ENCODE results near the gene CDR2.
"Not testable (repeated sequence)": the region's sequence is repeated elsewhere in the genome, so short reads cannot be mapped to it uniquely, and the experiment has no call there.

Gene CDR2

GRCh38 chr16:22302776-22303363 is 71.5 kb downstream of the CDR2 start:
- H3K36me3 ChIP-seq (ENCODE audit: insufficient read depth, low read length): peaks cover 7% of the 10 kb centered on the region; the same call in 1 of the 2 replicates
- no peaks in the 10 kb centered on the region for H3K4me1 ChIP-seq (ENCODE audit: insufficient read depth, low read length)
- H3K9me3 ChIP-seq (ENCODE audit: control insufficient read depth, insufficient read depth, low read length): no peaks in the 10 kb centered on the region

GRCh38 chr16:22301423-22301822 is 73.0 kb downstream of the CDR2 start:
- not testable (repeated sequence) for H3K36me3 ChIP-seq (ENCODE audit: insufficient read depth, low read length); H3K9ac ChIP-seq (ENCODE audit: low read depth, low read length); H3K4me1 ChIP-seq (ENCODE audit: insufficient read depth, low read length); H3K9me3 ChIP-seq (ENCODE audit: control insufficient read depth, insufficient read depth, low read length)

More at GRCh38 chr16:22302776-22303363, 71.5 kb downstream of the CDR2 start:
- H3K9ac ChIP-seq (ENCODE audit: low read depth, low read length): no peak overlapping the region

GRCh38 chr16:22300427-22301071 is 73.9 kb downstream of the CDR2 start:
- H3K9me3 ChIP-seq (ENCODE audit: control insufficient read depth, insufficient read depth, low read length): no peaks in the 10 kb centered on the region
- H3K36me3 ChIP-seq (ENCODE audit: insufficient read depth, low read length): peaks cover 6% of the 10 kb centered on the region; the same call in 1 of the 2 replicates
- H3K9ac ChIP-seq (ENCODE audit: low read depth, low read length): no peak overlapping the region
- H3K4me1 ChIP-seq (ENCODE audit: insufficient read depth, low read length): no peaks in the 10 kb centered on the region

- H3K36me3 ChIP-seq (ENCODE audit: insufficient read depth, low read length): no peaks in the 10 kb centered on the region
- H3K9me3 ChIP-seq (ENCODE audit: control insufficient read depth, insufficient read depth, low read length): no peaks in the 10 kb centered on the region
- H3K9ac ChIP-seq (ENCODE audit: low read depth, low read length): no peak overlapping the region
- H3K4me1 ChIP-seq (ENCODE audit: insufficient read depth, low read length): no peaks in the 10 kb centered on the region
Observed at GRCh38 chr16:22299036-22299435, 75.4 kb downstream of the CDR2 start.

GRCh38 chr16:22297871-22298733 is 76.3 kb downstream of the CDR2 start:
- Histone ChIP-seq H3K9me3 (ENCODE audit: control insufficient read depth, insufficient read depth, low read length) (no peaks in the 10 kb centered on the region), H3K4me1 (ENCODE audit: insufficient read depth, low read length) (no peaks in the 10 kb centered on the region), H3K9ac (ENCODE audit: low read depth, low read length) (peak overlapping the region; percentile 68), H3K36me3 (ENCODE audit: insufficient read depth, low read length) (no peaks in the 10 kb centered on the region)

GRCh38 chr16:22297114-22297870 is 77.1 kb downstream of the CDR2 start, which contains the start of gene POLR3E:
TSS of gene POLR3E (plus strand) at chr16:22297409. CDS start at chr16:22302969, 5,560 bp downstream.
- Histone ChIP-seq H3K36me3 (ENCODE audit: insufficient read depth, low read length) (no peaks in the 10 kb centered on the region), H3K9me3 (ENCODE audit: control insufficient read depth, insufficient read depth, low read length) (no peaks in the 10 kb centered on the region), H3K9ac (ENCODE audit: low read depth, low read length) (peak within 1 kb of the TSS; percentile 82), H3K4me1 (ENCODE audit: insufficient read depth, low read length) (peaks cover 4% of the 10 kb centered on the region; the same call in 1 of the 2 replicates)

- H3K36me3 ChIP-seq (ENCODE audit: insufficient read depth, low read length): no peaks in the 10 kb centered on the region
- peak overlapping the region; percentile 82 for H3K9ac ChIP-seq (ENCODE audit: low read depth, low read length)
- peaks cover 4% of the 10 kb centered on the region; the same call in 1 of the 2 replicates for H3K4me1 ChIP-seq (ENCODE audit: insufficient read depth, low read length)
- H3K9me3 ChIP-seq (ENCODE audit: control insufficient read depth, insufficient read depth, low read length): no peaks in the 10 kb centered on the region
Observed at GRCh38 chr16:22296225-22297113, 78.0 kb downstream of the CDR2 start.
